GM19023 (cell line): ENCODE data around the gene STIP1.

Experiments
- ATAC-seq: cut with Tn5 transposase; IDR thresholded peaks from one replicate; pipeline ENCODE4 v1.9.1; 2021; ENCODE audit warnings: mild to moderate bottlenecking, moderate library complexity; ENCODE audit not compliant: unreplicated experiment

STIP1 gene

DNA sequence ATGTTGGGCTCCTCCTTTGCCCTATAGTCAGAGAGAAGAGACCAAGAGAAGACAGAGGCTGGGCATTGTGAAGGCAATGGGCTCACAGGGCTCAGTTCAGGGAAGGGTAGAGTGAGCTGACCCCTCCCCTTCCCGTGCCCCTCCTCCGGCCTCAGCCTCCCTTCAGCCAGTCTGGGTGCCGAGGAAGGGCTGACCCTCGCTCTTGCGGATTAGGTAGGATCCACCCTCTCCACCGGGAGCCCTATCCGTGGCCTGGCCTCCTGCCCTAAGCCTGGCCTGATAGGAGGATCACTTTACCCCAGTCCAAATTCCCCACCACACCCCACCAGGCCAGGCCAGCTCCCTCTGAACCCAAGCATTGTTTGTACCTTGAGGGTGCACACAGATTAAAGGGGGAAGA is 62.6 kb downstream of the STIP1 start:
- ATAC-seq, result no peak

- ATAC-seq, result no peak
Measured at GRCh38 chr11:64249038-64249437, 63.1 kb downstream of the STIP1 start.

- no peak for ATAC-seq
Measured at GRCh38 chr11:64249563-64250414, 63.8 kb downstream of the STIP1 start.

DNA sequence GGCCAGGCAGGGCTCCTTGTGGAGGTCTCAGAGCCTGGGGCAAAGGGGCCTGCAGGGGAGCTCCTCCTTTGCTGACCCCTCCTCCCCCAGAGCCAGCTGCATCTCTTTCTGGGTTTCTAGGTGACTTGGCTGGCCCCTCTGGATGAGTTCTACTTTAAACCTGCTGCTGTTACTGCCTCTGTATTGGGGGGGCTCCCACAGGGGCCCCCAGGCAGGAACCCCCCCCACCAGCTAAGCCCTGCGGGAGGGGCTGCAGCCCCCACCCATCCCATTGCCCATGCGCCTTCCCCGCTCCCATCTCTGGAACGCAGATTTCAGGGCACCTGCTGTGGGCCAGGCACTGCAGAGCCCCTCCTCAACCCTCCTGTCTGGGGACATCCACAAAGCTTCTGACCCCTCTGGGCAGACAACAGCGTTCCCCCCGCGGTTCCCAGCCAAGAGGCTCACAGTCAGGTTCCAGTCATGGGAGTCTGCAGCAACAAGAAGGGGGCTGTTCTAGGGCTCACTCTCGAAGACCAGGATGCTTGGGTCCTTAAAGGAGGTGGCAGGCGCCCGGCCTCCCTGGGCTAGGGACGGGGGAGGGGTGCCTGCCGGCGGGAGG is 64.5 kb downstream of the STIP1 start:
- no peak for ATAC-seq

GRCh38 chr11:64251016-64251752 is 65.2 kb downstream of the STIP1 start, which contains the start of gene PLCB3:
TSS of gene PLCB3 (plus strand) at chr11:64251530. CDS start at chr11:64251650, 120 bp downstream.
- peak; percentile 38 for ATAC-seq

DNA sequence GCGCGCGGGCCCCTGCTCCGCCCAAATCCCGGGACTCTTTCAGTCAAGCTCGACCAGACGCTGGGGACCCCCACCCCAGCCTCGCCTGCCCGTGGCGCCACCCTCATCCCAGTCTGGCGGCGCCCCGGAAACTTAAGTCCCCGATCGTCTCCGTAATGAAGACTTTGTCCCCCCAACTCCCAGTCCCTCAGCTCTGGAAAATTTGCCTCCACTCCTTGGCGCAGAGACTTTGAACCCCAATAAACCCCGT is 65.7 kb downstream of the STIP1 start:
- ATAC-seq, result no peak

- no peak for ATAC-seq
Measured at GRCh38 chr11:64252003-64252872, 66.3 kb downstream of the STIP1 start.

DNA sequence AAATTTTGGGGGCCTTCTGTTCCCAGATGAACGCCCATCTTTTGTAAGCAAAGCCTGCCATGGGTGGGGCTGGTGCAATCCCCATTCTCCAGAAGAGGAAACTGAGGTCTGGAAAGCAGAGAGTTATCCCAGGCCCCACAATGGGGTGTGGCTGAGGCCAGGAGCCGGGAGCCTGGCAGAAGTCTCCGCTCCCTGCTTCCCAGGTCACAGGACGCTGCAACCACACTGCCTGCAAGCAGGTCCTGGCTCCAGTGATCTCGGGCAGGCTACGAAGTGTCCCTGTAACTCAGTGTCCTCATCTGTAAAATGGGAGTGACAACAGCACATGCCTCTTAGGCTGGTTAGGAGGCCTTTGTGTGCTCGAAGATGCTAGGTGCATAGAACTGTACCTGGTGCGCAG is 67.1 kb downstream of the STIP1 start:
- ATAC-seq, result no peak

- ATAC-seq, result no peak
Measured at GRCh38 chr11:64253481-64253880, 67.5 kb downstream of the STIP1 start.
